CD4-positive, alpha-beta T cell (primary cell): ENCODE data around the gene METTL15. TPM values are rescaled to one million over a fixed set of nuclear protein-coding genes. Genes with fewer than 3 reads are reported as not detected.

Experiments used
- ATAC-seq: fragments of 200-7000 bp; cut with Tn5 transposase; one replicate; pipeline ENCODE4 v1.10.0; 2022; ENCODE audit warnings: mild to moderate bottlenecking; ENCODE audit not compliant: poor library complexity
- CTCF ChIA-PET: fragments of 350-600 bp; sonication (Branson Sonifier 250); formaldehyde crosslinking; loops from one replicate; lab custom pipeline; 2021; ENCODE audit warnings: antibody characterized with exemption, inconsistent platforms; lab: Charles Lee
- POLR2A ChIA-PET: fragments of 350-600 bp; sonication (Branson Sonifier 250); formaldehyde crosslinking; loops from one replicate; lab custom pipeline; 2021; ENCODE audit warnings: antibody characterized with exemption, inconsistent platforms; lab: Charles Lee
- DNase-seq, 14 experiments: peaks; one replicate each; pipeline ENCODE4 v3.0.0-alpha.2; 2013 to 2020; ENCODE audit warnings: mixed read lengths in 2 of 14
- H3K27ac ChIP-seq, 2 donors: one replicate each; pipeline versions ENCODE4 v1.5.1 to v1.7.0; 2013; ENCODE audit warnings: low read length in 2 of 2, low read depth in 1 of 2, mild to moderate bottlenecking in 1 of 2
- H3K27me3 ChIP-seq, 2 experiments: 1 replicate in 1 of 2; 2 replicates in 1 of 2; pipeline versions ENCODE4 v1.6.1 to v1.7.0; 2013; ENCODE audit warnings: low read length in 2 of 2, control low read depth in 1 of 2, mild to moderate bottlenecking in 1 of 2, moderate library complexity in 1 of 2; ENCODE audit not compliant: insufficient read depth in 2 of 2, control insufficient read depth in 1 of 2
- H3K36me3 ChIP-seq: one replicate; pipeline ENCODE4 v1.6.1; 2013; ENCODE audit warnings: low read length, control low read depth; ENCODE audit not compliant: insufficient read depth
- H3K4me1 ChIP-seq: one replicate; pipeline ENCODE4 v1.6.1; 2013; ENCODE audit warnings: low read length, control low read depth; ENCODE audit not compliant: insufficient read depth
- H3K4me3 ChIP-seq: one replicate; pipeline ENCODE4 v1.5.1; 2013; ENCODE audit warnings: mild to moderate bottlenecking, low read length, moderate library complexity
- H3K9me3 ChIP-seq, 2 experiments: 1 replicate in 1 of 2; 2 replicates in 1 of 2; pipeline versions ENCODE4 v1.6.1 to v1.7.0; 2013; ENCODE audit warnings: low read length in 2 of 2, mild to moderate bottlenecking in 2 of 2, control low read depth in 1 of 2, moderate library complexity in 1 of 2; ENCODE audit not compliant: control insufficient read depth in 1 of 2, insufficient read depth in 1 of 2
- H3K27ac Mint-ChIP-seq: one replicate; pipeline ENCODE4 v1.8.0; 2020; ENCODE audit warnings: mixed read lengths
- H3K27me3 Mint-ChIP-seq: one replicate; pipeline ENCODE4 v1.8.0; 2021; ENCODE audit warnings: mixed read lengths
- H3K36me3 Mint-ChIP-seq: one replicate; pipeline ENCODE4 v1.8.0; 2021; ENCODE audit warnings: low read depth, mixed read lengths
- H3K4me1 Mint-ChIP-seq: one replicate; pipeline ENCODE4 v1.8.0; 2021; ENCODE audit warnings: low read depth, mixed read lengths
- H3K4me3 Mint-ChIP-seq: one replicate; pipeline ENCODE4 v1.8.0; 2020; ENCODE audit warnings: mild to moderate bottlenecking, mixed read lengths
- H3K9me3 Mint-ChIP-seq: one replicate; pipeline ENCODE4 v1.8.0; 2020; ENCODE audit warnings: mixed read lengths
- CTCF ChIP-seq: fragments of 200-600 bp; IDR thresholded peaks from one replicate; pipeline ENCODE4 v1.8.0; 2022; ENCODE audit warnings: antibody characterized with exemption, mild to moderate bottlenecking
- intact Hi-C, 2 experiments: fragments of 100-400 bp; cut with DNase I in 1 of 2; cut with micrococcal nuclease in 1 of 2; formaldehyde crosslinking; loops; one replicate each; pipeline versions ENCODE4 v1.15.1 to v1.9.0; 2023 to 2025; cut with DNase I, micrococcal nuclease
- total RNA-seq, 174 experiments: library from RNA in 2 of 174; stranded (reverse) in 2 of 174; gene quantifications; one replicate each; pipeline ENCODE4 v1.2.3 and lab custom pipeline; 2021 to 2026

Gene METTL15
- total RNA-seq, 2 experiments from 2014 or later, result 3.5 to 4.4 TPM

DNA sequence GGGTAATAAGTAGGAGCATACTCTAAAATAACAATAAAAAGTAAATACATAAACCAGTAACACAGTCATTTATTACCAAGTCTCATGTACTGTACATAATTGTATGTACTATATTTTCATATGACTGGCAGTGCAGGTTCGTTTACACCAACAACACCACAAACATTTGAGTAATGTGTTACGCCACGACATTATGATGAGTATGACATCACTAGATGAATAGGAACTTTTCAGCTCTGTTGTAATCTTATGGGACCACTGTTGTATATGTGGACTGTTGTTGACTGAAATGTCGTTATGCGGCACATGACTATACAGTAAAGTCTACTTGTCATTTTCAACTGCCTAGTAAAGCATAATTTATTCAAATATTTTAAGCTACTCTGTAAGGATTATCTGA lies 18.8 kb upstream of the METTL15 start:
- no peak overlapping the region for H3K27ac Mint-ChIP-seq
- intact Hi-C loops, result no loop called here
- ChIA-PET CTCF (interaction anchor here (0.5 to 1.3 kb wide), 4 partner anchors 10 to 44 kb away, joined by 3 to 4 read pairs (median 3); no protein-coding TSS in a partner anchor), POLR2A (interaction anchor here (1.7 kb wide), 1 partner anchor 19 kb away, joined by 5 read pairs; the partner anchor contains the start of genes KIF18A and METTL15)
- H3K4me3 Mint-ChIP-seq, result no peak overlapping the region
- H3K27me3 Mint-ChIP-seq, result no peaks in the 10 kb centered on the region
- H3K9me3 ChIP-seq, result no peaks in the 10 kb centered on the region
- no peaks in the 10 kb centered on the region for H3K4me1 Mint-ChIP-seq
- H3K27ac ChIP-seq, result no peak overlapping the region
- no peak for ATAC-seq
- H3K4me3 ChIP-seq, result no peak overlapping the region
- no peak for DNase-seq
- H3K4me1 ChIP-seq, result no peaks in the 10 kb centered on the region
- no peaks in the 10 kb centered on the region for H3K36me3 Mint-ChIP-seq
- TF ChIP-seq CTCF, result no peak
- H3K9me3 Mint-ChIP-seq, result no peaks in the 10 kb centered on the region
- H3K36me3 ChIP-seq, result no peaks in the 10 kb centered on the region
- no peaks in the 10 kb centered on the region for H3K27me3 ChIP-seq

DNA sequence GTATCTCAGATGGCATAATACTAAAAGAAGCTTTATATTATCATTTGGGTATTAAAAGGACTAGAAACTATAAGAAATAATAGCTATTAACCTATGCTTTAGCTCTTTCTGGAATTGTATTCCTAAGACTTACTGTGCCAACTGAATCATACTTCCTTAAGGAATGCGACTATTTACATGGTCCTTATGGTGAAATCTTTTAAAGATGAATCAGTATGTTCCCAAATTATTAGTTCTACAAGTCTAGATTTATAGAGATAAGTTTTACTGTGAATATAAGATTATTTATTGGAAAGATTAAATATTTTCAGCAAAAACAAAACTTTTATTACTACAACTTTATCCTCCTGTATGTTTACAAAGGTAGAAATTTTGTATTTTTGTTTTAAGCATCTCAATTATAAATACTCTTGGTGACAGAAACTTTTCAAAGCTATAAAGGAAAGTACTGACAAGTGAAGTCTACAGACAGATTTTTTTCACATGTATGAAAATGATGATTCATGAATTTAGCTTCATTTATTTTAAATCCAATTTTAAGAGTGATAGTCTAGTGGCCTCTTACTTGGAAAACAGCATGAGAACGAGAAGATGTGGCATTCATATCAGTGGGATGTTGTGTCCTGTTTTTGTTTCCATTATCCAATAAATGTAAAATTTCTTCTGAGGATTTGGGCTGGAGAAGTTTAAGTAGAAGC lies 18.0 kb upstream of the METTL15 start:
- Mint-ChIP-seq H3K27ac (no peak overlapping the region), H3K4me1 (no peaks in the 10 kb centered on the region), H3K4me3 (no peak overlapping the region), H3K36me3 (no peaks in the 10 kb centered on the region), H3K9me3 (no peaks in the 10 kb centered on the region), H3K27me3 (no peaks in the 10 kb centered on the region)
- H3K9me3 ChIP-seq, result no peaks in the 10 kb centered on the region
- intact Hi-C loops, result loop anchor here in 1 of 2 experiments (5.0 kb wide), 1 partner anchor 42 kb away; no protein-coding TSS in a partner anchor
- no peak overlapping the region for H3K27ac ChIP-seq
- H3K36me3 ChIP-seq, result no peaks in the 10 kb centered on the region
- CTCF ChIA-PET, result interaction anchor here (0.5 to 0.9 kb wide), 3 partner anchors 17 to 45 kb away, joined by 3 to 4 read pairs (median 3); no protein-coding TSS in a partner anchor
- H3K4me3 ChIP-seq, result no peak overlapping the region
- DNase-seq (no peak), ATAC-seq (no peak)
- H3K27me3 ChIP-seq, result no peaks in the 10 kb centered on the region
- POLR2A ChIA-PET, result interaction anchor here (1.7 kb wide), 1 partner anchor 18 kb away, joined by 5 read pairs; the partner anchor contains the start of genes KIF18A and METTL15
- H3K4me1 ChIP-seq, result no peaks in the 10 kb centered on the region
- no peak for TF ChIP-seq CTCF

DNA sequence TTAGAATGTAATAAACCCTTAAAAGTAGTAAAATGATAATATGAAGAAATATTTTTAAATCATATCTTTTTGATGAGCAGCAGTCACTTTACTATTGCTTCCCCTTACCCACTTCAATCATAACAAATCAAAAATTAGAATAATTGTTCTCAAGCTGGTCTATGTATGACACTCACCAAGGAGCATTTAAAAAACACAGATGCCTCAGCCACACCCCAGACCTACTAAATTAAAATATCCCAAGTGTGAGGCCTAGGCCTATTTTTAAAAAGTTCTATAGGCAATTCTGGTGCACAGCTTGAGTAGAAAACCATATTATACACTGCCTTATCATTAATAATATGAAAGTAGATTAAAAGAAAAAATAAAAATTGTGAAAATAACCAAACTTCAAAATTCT lies 15.4 kb upstream of the METTL15 start:
- intact Hi-C loops, result loop anchor here in 1 of 2 experiments (5.0 kb wide), 1 partner anchor 40 kb away; no protein-coding TSS in a partner anchor
- Mint-ChIP-seq H3K4me3 (no peak overlapping the region), H3K4me1 (no peaks in the 10 kb centered on the region), H3K36me3 (no peaks in the 10 kb centered on the region), H3K27me3 (no peaks in the 10 kb centered on the region), H3K27ac (no peak overlapping the region), H3K9me3 (no peaks in the 10 kb centered on the region)
- H3K27me3 ChIP-seq, result no peaks in the 10 kb centered on the region
- H3K36me3 ChIP-seq, result no peaks in the 10 kb centered on the region
- no peak overlapping the region for H3K4me3 ChIP-seq
- ChIA-PET CTCF (no interaction called here), POLR2A (no interaction called here)
- no peak overlapping the region for H3K27ac ChIP-seq
- ATAC-seq, result no peak
- no peak for TF ChIP-seq CTCF
- H3K4me1 ChIP-seq, result no peaks in the 10 kb centered on the region
- DNase-seq, result no peak
- no peaks in the 10 kb centered on the region for H3K9me3 ChIP-seq
